GM10266 (cell line): ENCODE results near the gene HAPLN3.
A peak's percentile ranks its signal among the peaks of the same experiment; 100 is the strongest.

Source experiments
- DNase-seq: peaks from one replicate; pipeline ENCODE4 v3.0.0; 2012; ENCODE audit errors: extremely low spot score
- TF ChIP-seq, protein P1 (sequence below): IDR thresholded peaks from 2 replicates; pipeline ENCODE4 v1.5.1; 2012; ENCODE audit warnings: mild to moderate bottlenecking, low read depth; ENCODE audit not compliant: control insufficient read depth, insufficient read depth; ENCODE audit errors: missing control alignments

HAPLN3 gene

DNA sequence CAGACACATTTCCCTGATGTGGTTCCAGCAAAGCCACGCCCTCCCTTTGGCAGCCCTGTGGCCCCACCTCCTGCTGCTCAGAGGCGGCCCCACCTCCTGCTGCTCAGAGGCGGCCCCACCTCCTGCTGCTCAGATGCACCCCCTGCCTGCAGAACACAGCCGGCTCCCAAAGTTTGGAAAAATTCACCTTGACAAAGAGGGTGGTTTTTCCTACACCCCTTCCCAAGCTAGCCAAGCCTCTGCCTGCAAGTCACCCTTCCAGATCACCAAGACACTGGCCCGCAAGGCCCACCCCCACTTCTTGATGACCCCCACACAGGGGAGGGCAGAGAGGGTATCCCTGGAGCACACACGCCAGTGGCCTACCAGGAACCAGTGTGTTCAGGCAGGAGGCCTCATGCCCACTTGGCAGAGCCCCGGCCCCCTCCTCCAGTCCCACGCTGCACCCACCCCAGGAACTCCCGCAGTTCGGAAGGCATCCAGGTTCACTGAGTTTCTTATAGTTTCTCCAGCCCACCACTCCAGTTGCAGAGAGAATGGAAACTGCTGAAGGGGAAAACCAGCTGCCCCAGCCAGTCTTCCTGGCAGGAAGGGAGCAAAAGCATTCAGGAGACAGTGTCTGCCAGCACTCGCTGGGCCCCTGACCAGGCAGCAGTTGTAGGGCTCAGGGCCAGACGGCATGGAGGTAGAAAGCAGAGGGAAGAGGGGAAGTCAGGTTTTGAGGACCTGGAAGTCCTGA is 2.3 kb upstream of the HAPLN3 start:
- TF ChIP-seq, protein P1, sequence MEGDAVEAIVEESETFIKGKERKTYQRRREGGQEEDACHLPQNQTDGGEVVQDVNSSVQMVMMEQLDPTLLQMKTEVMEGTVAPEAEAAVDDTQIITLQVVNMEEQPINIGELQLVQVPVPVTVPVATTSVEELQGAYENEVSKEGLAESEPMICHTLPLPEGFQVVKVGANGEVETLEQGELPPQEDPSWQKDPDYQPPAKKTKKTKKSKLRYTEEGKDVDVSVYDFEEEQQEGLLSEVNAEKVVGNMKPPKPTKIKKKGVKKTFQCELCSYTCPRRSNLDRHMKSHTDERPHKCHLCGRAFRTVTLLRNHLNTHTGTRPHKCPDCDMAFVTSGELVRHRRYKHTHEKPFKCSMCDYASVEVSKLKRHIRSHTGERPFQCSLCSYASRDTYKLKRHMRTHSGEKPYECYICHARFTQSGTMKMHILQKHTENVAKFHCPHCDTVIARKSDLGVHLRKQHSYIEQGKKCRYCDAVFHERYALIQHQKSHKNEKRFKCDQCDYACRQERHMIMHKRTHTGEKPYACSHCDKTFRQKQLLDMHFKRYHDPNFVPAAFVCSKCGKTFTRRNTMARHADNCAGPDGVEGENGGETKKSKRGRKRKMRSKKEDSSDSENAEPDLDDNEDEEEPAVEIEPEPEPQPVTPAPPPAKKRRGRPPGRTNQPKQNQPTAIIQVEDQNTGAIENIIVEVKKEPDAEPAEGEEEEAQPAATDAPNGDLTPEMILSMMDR, result peak; percentile 32
- DNase-seq, result no peak

DNA sequence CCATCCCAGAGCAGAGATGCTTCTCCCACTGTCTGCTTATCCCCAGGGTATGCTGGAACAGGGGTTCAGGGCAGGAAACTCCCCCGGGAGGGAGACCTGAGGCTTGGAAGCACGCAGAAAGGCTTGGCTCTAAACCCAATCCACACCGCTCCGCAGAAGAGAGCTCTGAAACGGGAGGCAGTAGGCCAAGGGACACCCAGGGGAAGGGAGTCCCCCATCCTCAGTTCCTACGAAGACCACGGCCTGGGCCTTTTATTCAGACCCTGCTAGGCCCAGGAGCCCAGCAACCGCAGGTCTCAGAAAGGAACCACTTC is 1.8 kb upstream of the HAPLN3 start:
- TF ChIP-seq, protein P1, result no peak
- DNase-seq, result no peak

DNA sequence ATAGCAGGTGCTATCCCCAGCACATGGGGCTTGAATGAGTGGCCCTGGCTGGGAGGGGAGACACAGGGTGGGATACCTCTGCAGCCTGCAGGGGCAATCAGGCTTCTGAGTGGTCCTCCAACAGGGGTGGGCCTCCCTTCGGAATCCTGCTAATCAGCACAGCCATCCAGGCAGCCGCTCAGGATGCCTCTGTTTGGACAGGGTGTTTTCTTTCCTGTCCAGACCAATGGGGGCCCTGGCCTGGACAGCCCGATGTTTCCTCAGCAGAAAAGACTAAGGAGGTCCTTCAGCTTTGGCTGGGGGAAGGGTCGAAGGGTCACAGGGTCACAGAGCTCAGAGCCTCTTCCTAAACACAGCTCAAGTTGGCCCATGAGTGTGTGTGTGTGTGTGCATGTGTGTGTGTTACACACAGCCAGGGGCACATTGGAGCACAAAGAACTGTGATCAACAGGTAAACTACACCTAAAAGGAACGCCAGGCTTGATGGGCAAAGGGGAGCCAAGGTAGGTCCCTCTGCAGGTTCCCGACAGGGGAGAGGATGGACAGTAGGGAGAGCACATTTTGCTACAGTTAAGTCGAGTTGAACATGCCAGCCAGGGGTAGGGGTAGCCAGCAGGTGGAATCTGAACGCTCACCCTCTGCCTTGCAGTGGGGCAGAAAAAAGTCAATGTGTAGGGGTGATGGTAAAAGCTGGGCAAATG is 1.1 kb upstream of the HAPLN3 start:
- TF ChIP-seq, protein P1, result no peak
- no peak for DNase-seq

DNA sequence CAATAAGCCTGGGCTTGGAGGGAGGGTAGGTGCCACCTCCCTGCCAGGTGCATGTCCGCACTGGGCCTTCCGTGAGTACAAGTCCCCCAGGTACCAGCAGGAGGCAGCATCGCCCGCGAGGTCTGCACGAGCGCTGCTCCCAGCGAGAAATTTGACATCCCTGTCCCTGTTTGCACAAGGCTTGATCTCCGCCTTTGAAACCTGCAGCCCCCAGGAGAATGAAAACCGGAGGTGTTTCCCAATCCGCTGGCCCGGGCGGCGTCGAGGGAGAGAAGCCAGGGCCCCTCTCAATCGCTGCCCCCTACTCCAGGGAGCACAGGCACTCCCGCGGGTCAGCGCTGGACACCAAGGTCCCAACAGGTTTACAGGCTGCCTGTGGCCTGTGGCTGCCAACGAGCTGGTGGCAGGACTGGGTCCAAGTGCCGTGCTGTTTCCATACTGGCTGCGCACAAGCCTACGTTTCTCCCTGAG is 961 bp downstream of the HAPLN3 start:
- DNase-seq, result peak; percentile 74

DNA sequence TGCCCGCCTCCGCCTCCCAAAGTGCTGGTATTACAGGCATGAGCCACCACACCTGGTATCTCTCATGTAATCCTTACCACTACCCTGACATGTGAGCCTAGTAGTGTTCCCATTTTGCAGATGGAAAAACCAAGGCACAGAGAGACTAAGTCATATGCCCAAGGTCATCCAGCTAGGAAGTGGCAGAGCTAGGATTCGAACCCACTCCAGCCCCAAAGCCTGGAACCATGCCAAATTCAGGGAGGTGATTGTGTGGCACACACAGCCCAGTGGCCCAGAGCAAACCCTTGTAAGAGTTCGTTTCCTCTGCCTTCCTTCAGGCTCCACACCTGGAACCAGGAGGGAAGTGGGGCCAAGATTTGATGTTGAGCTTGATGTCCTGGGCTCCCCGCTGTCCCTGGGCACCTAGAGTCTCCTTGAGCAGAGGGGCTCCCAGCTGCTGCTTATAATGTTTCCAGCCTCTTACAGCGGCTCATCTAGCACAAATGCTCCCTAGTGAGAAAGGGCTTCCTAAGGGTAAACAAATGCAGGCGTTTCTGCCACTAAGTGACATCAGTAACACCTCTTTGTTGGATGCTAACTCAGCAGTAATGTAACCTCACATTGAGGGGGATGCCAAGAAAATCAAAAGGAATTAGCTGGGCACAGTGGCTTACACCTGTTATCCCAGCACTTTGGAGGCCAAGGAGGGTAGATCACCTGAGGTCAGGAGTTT is 3.6 kb downstream of the HAPLN3 start:
- DNase-seq, result no peak
- TF ChIP-seq, protein P1, result no peak

More for the DNA sequence above, 961 bp downstream of the HAPLN3 start:
- TF ChIP-seq, protein P1, result peak; percentile 75

DNA sequence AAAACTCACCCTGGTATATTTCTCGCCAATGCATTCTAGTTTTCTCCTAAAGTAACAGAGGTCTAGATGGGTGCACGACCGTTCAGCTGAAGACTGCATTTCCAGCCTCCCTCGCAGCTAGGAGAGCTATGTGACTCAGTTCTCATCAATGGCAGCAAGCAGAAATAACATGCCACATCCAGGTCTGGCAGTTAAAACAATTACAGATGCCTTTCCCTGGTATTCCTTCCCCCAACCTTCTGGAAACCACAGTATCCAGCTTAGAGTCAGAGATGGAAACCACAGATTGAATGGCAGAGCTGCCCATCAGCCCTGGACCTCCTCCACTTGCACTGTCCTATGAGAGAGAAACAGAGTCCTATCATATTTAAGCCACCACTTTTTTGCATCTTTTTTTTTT is 4.8 kb downstream of the HAPLN3 start:
- TF ChIP-seq, protein P1, result no peak
- no peak for DNase-seq

DNA sequence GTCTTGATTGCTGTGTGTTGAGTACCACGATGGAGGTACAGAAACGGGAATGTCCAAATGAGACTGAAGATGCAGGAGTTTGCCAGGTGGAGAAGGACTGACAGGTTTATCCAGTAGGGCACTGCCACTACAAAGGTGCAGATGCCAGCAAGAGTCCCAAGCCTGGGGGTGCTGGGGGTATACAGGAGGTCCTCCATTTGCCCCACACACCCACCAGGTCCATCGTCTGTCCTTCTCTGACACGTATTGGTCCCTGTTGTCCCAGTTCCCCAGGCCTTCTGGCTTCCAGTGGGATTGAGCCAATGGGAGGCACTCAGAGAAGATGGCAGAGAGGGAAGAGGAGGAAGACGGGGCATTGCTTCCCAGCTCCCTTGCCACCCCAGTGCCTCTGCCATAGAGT is 6.6 kb downstream of the HAPLN3 start:
- TF ChIP-seq, protein P1, result no peak
- no peak for DNase-seq
